Right renal pelvis (tissue), 4 donors: ENCODE results near the gene EYA3. TPM values are rescaled to one million over a fixed set of nuclear protein-coding genes. Genes with fewer than 3 reads are reported as not detected.
A peak's percentile ranks its signal among the peaks of the same experiment; 100 is the strongest.

Source experiments
- DNase-seq, 4 donors: peaks; one replicate each; pipeline ENCODE4 v3.0.0-alpha.2; 2013; ENCODE audit warnings: low read depth in 4 of 4, low spot score in 3 of 4, missing footprints in 1 of 4
- polyA plus RNA-seq, 4 donors: library from polyadenylated mRNA; unstranded; fragments of 120-200 nt; gene quantifications; one replicate each; pipeline ENCODE4 v1.2.1, GENCODE V29; 2013; ENCODE audit not compliant: insufficient read length in 4 of 4

The EYA3 gene
- polyA plus RNA-seq = 10 to 100 TPM; 46.6 to 57.0 (median 55.1) TPM

GRCh38 chr1:28088168-28088961 is at the start of gene EYA3:
EYA3 (minus strand) TSS chr1:28088610; CDS start chr1:28058026, 30,584 bp downstream.
- DNase-seq = peak; percentile 93 to 96 (median 94)

GRCh38 chr1:28136922-28137613 is 48.7 kb upstream of the EYA3 start:
- DNase-seq = no peak

- DNase-seq = no peak
These were observed 47.9 kb upstream of the EYA3 start for GRCh38 chr1:28136169-28136921.

GRCh38 chr1:28135371-28136168 is 47.2 kb upstream of the EYA3 start:
- peak in 1 of 4 donors; percentile 24 for DNase-seq

GRCh38 chr1:28134651-28135207 is 46.3 kb upstream of the EYA3 start:
- DNase-seq = no peak

GRCh38 chr1:28132171-28133167 is 44.1 kb upstream of the EYA3 start:
- peak in 1 of 4 donors; percentile 23 for DNase-seq

- DNase-seq = no peak
These were observed 42.5 kb upstream of the EYA3 start for GRCh38 chr1:28130901-28131300.

GRCh38 chr1:28129150-28129549 is 40.7 kb upstream of the EYA3 start:
- no peak for DNase-seq

GRCh38 chr1:28127617-28128257 is 39.3 kb upstream of the EYA3 start:
- no peak for DNase-seq

GRCh38 chr1:28126783-28127490 is 38.5 kb upstream of the EYA3 start:
- no peak for DNase-seq

GRCh38 chr1:28126212-28126611 is 37.8 kb upstream of the EYA3 start:
- no peak for DNase-seq

- DNase-seq = no peak
These were observed 35.1 kb upstream of the EYA3 start for GRCh38 chr1:28123461-28123961.

GRCh38 chr1:28122183-28122582 is 33.8 kb upstream of the EYA3 start:
- no peak for DNase-seq

- no peak for DNase-seq
These were observed 31.1 kb upstream of the EYA3 start for GRCh38 chr1:28119556-28119955.

GRCh38 chr1:28118640-28119307 is 30.4 kb upstream of the EYA3 start:
- no peak for DNase-seq

GRCh38 chr1:28115267-28115666 is 26.9 kb upstream of the EYA3 start:
- DNase-seq = no peak

GRCh38 chr1:28114844-28115243 is 26.4 kb upstream of the EYA3 start:
- DNase-seq = no peak
